Measurements from ENCODE around the gene PRAC1. TPM values are rescaled to one million over a fixed set of nuclear protein-coding genes. Genes with fewer than 3 reads are reported as not detected.
"Not testable (repeated sequence)": the region's sequence is repeated elsewhere in the genome, so short reads cannot be mapped to it uniquely, and the experiment has no call there.

The PRAC1 gene
- polyA plus RNA-seq, 6 donors from 2014 or later = not detected

- no peak for DNase-seq
- Mint-ChIP-seq H3K36me3 (peaks cover 6 to 11% of the 10 kb centered on the region in 2 donors), H3K27me3 (peaks cover 63 to 80% (median 77%) of the 10 kb centered on the region in 3 donors), H3K4me3 (peak overlapping the region in 7 of 8 donors; percentile 25 to 65 (median 55)), H3K27ac (peak overlapping the region in 4 of 6 donors; percentile 73 to 97 (median 94)), H3K9me3 (peaks cover 3 to 28% (median 9%) of the 10 kb centered on the region in 7 donors), H3K4me1 (peaks cover 22 to 53% (median 45%) of the 10 kb centered on the region in 3 donors)
- no peak for ATAC-seq (ENCODE audit: low read depth in 2 of 2)
Measured at GRCh38 chr17:48720266-48721008, 1.9 kb downstream of the PRAC1 start.

GRCh38 chr17:48719642-48720265 lies 2.6 kb downstream of the PRAC1 start:
- ATAC-seq (ENCODE audit: low read depth in 2 of 2) = no peak
- H3K9me3 Mint-ChIP-seq = peaks cover 3 to 28% (median 9%) of the 10 kb centered on the region in 7 donors
- peaks cover 18 to 47% (median 38%) of the 10 kb centered on the region in 3 donors for H3K4me1 Mint-ChIP-seq
- H3K27me3 Mint-ChIP-seq = peaks cover 56 to 74% (median 73%) of the 10 kb centered on the region in 3 donors
- DNase-seq = no peak
- H3K36me3 Mint-ChIP-seq = peaks cover 6 to 11% of the 10 kb centered on the region in 2 donors
- peak overlapping the region in 7 of 8 donors; percentile 35 to 74 (median 68) for H3K4me3 Mint-ChIP-seq
- peak overlapping the region in 3 of 6 donors; percentile 73 to 97 (median 96) for H3K27ac Mint-ChIP-seq

GRCh38 chr17:48718761-48719641 lies 3.3 kb downstream of the PRAC1 start:
- Mint-ChIP-seq H3K27ac (peak overlapping the region in 5 of 6 donors; percentile 73 to 96 (median 92)), H3K4me1 (peaks cover 11 to 40% (median 31%) of the 10 kb centered on the region in 3 donors), H3K36me3 (peaks cover 6 to 11% of the 10 kb centered on the region in 2 donors), H3K27me3 (peaks cover 49 to 72% (median 71%) of the 10 kb centered on the region in 3 donors), H3K9me3 (peaks cover 3 to 26% (median 9%) of the 10 kb centered on the region in 7 donors), H3K4me3 (peak overlapping the region; percentile 49 to 79 (median 69))
- DNase-seq (no peak), ATAC-seq (ENCODE audit: low read depth in 2 of 2) (no peak)

GRCh38 chr17:48718227-48718760 lies 4.0 kb downstream of the PRAC1 start:
- DNase-seq = no peak
- Mint-ChIP-seq H3K4me1 (peaks cover 9 to 33% (median 24%) of the 10 kb centered on the region in 3 donors), H3K4me3 (peak overlapping the region; percentile 17 to 79 (median 64)), H3K36me3 (peaks cover 6 to 11% of the 10 kb centered on the region in 2 donors), H3K27ac (peak overlapping the region in 5 of 6 donors; percentile 73 to 96 (median 90)), H3K27me3 (peaks cover 44 to 70% (median 65%) of the 10 kb centered on the region in 3 donors), H3K9me3 (peaks cover 3 to 23% (median 9%) of the 10 kb centered on the region in 7 donors)
- ATAC-seq (ENCODE audit: low read depth in 2 of 2) = no peak

GRCh38 chr17:48717367-48718226 lies 4.7 kb downstream of the PRAC1 start:
- Mint-ChIP-seq H3K4me3 (peak overlapping the region in 3 of 8 donors; percentile 20 to 61 (median 34)), H3K27ac (peak overlapping the region in 5 of 6 donors; percentile 47 to 91 (median 73)), H3K36me3 (peaks cover 6 to 11% of the 10 kb centered on the region in 2 donors), H3K4me1 (peaks cover 9 to 26% (median 17%) of the 10 kb centered on the region in 3 donors), H3K27me3 (peaks cover 45 to 68% (median 65%) of the 10 kb centered on the region in 3 donors), H3K9me3 (peaks cover 3 to 23% (median 9%) of the 10 kb centered on the region in 7 donors)
- DNase-seq (no peak), ATAC-seq (ENCODE audit: low read depth in 2 of 2) (no peak)

- Mint-ChIP-seq H3K4me3 (peak overlapping the region in 1 of 8 donors; percentile 57), H3K9me3 (peaks cover 3 to 23% (median 8%) of the 10 kb centered on the region in 7 donors), H3K4me1 (peaks cover 9 to 24% (median 16%) of the 10 kb centered on the region in 3 donors), H3K27me3 (peaks cover 40 to 64% (median 58%) of the 10 kb centered on the region in 3 donors), H3K36me3 (peaks cover 6 to 11% of the 10 kb centered on the region in 2 donors)
- not testable (repeated sequence) for ATAC-seq (ENCODE audit: low read depth in 2 of 2); DNase-seq; H3K27ac Mint-ChIP-seq
Measured at GRCh38 chr17:48716549-48716948, 5.8 kb downstream of the PRAC1 start.

GRCh38 chr17:48715496-48716399 lies 6.6 kb downstream of the PRAC1 start:
- DNase-seq = no peak
- Mint-ChIP-seq H3K27me3 (peaks cover 41 to 67% (median 58%) of the 10 kb centered on the region in 3 donors), H3K9me3 (peaks cover 3 to 21% (median 7%) of the 10 kb centered on the region in 7 donors), H3K27ac (no peak overlapping the region), H3K4me1 (peaks cover 9 to 22% (median 14%) of the 10 kb centered on the region in 3 donors), H3K36me3 (peaks cover 6 to 8% of the 10 kb centered on the region in 2 donors), H3K4me3 (peak overlapping the region in 1 of 8 donors; percentile 57)
- no peak for ATAC-seq (ENCODE audit: low read depth in 2 of 2)

GRCh38 chr17:48711128-48711527 lies 11.2 kb downstream of the PRAC1 start:
- Mint-ChIP-seq H3K27ac (no peak overlapping the region), H3K9me3 (no peaks in the 10 kb centered on the region), H3K27me3 (peaks cover 48 to 77% (median 58%) of the 10 kb centered on the region in 3 donors), H3K4me1 (no peaks in the 10 kb centered on the region), H3K4me3 (no peak overlapping the region), H3K36me3 (no peaks in the 10 kb centered on the region)
- ATAC-seq (ENCODE audit: low read depth in 2 of 2) (no peak), DNase-seq (no peak)

GRCh38 chr17:48704361-48705248 lies 17.7 kb downstream of the PRAC1 start:
- Mint-ChIP-seq H3K4me3 (no peak overlapping the region), H3K36me3 (no peaks in the 10 kb centered on the region), H3K27ac (no peak overlapping the region), H3K9me3 (no peaks in the 10 kb centered on the region), H3K4me1 (no peaks in the 10 kb centered on the region), H3K27me3 (peaks cover 64 to 89% (median 88%) of the 10 kb centered on the region in 3 donors)
- no peak for DNase-seq
- ATAC-seq (ENCODE audit: low read depth in 2 of 2) = no peak

GRCh38 chr17:48701864-48702532 lies 20.3 kb downstream of the PRAC1 start:
- no peak for DNase-seq
- H3K27ac Mint-ChIP-seq = peak overlapping the region in 1 of 6 donors; percentile 17
- H3K9me3 Mint-ChIP-seq = no peaks in the 10 kb centered on the region
- no peak overlapping the region for H3K4me3 Mint-ChIP-seq
- no peak for ATAC-seq (ENCODE audit: low read depth in 2 of 2)
- no peaks in the 10 kb centered on the region for H3K4me1 Mint-ChIP-seq
- H3K36me3 Mint-ChIP-seq = no peaks in the 10 kb centered on the region
- peaks cover 54 to 87% (median 82%) of the 10 kb centered on the region in 3 donors for H3K27me3 Mint-ChIP-seq

All from naive B cell (primary cell).